ENCODE measurements around the gene MOAP1. TPM values are rescaled to one million over a fixed set of nuclear protein-coding genes. Genes with fewer than 3 reads are reported as not detected.

MOAP1 gene
- total and polyA plus RNA-seq, 2 experiments from 2014 or later, result 8.6 to 21.6 TPM

GRCh38 chr14:93186956-93187355 is 2.3 kb upstream of the MOAP1 start:
- peaks cover 7% of the 10 kb centered on the region for H3K27me3 Mint-ChIP-seq (ENCODE audit: insufficient read depth, low read depth, poor library complexity)
- H3K36me3 ChIP-seq (ENCODE audit: insufficient read depth), result peaks cover 19% of the 10 kb centered on the region; the same call in 1 of the 2 replicates
- H3K4me3 Mint-ChIP-seq, result no peak overlapping the region
- no peak overlapping the region for H3K27ac ChIP-seq (ENCODE audit: low read depth)
- no peaks in the 10 kb centered on the region for H3K9me2 ChIP-seq (ENCODE audit: insufficient read depth)
- H3K4me1 Mint-ChIP-seq, result peaks cover 16% of the 10 kb centered on the region; the same call in 2 of the 3 replicates
- H3K79me2 ChIP-seq (replicated peaks; ENCODE audit: insufficient read depth), result peaks cover 38% of the 10 kb centered on the region
- no peak overlapping the region for H3K4me2 ChIP-seq
- H3K36me3 Mint-ChIP-seq (ENCODE audit: low read depth), result peaks cover 19% of the 10 kb centered on the region
- DNase-seq (ENCODE audit: low spot score) (no peak), ATAC-seq (no peak)
- H3K4me1 ChIP-seq (ENCODE audit: insufficient read depth), result peaks cover 6% of the 10 kb centered on the region; the same call in 1 of the 2 replicates
- H3K27me3 ChIP-seq (ENCODE audit: insufficient read depth), result no peaks in the 10 kb centered on the region
- 0 out of 2 replicates have a peak, but pooled peaks cover 12% of the 10 kb centered on the region for H4K20me1 ChIP-seq (replicated peaks; ENCODE audit: insufficient read depth)
- H3F3A ChIP-seq (replicated peaks; ENCODE audit: low read depth), result peaks cover 18% of the 10 kb centered on the region
- no peak overlapping the region for H2AFZ ChIP-seq
- no peak overlapping the region for H3K4me3 ChIP-seq
- TF ChIP-seq ZNF331 (CRISPR knock-in tag; IDR thresholded peaks at IDR 0.05; ENCODE audit: low read depth) (no peak), JUNB (IDR thresholded peaks at IDR 0.05; ENCODE audit: unreplicated experiment) (no peak), POLR2AphosphoS5 (IDR thresholded peaks at IDR 0.05; ENCODE audit: low read depth) (no peak), EZH2phosphoT487 (IDR thresholded peaks at IDR 0.05; ENCODE audit: unreplicated experiment) (no peak), STAT1 (IDR thresholded peaks at IDR 0.05; ENCODE audit: unreplicated experiment) (no peak)
- no peak overlapping the region for H3K27ac Mint-ChIP-seq
- H3K9me3 Mint-ChIP-seq, result no peaks in the 10 kb centered on the region

- Mint-ChIP-seq H3K9me3 (no peaks in the 10 kb centered on the region), H3K4me1 (peaks cover 16% of the 10 kb centered on the region; the same call in 2 of the 3 replicates), H3K36me3 (ENCODE audit: low read depth) (peaks cover 21% of the 10 kb centered on the region), H3K4me3 (peak overlapping the region; percentile 99), H3K27me3 (ENCODE audit: insufficient read depth, low read depth, poor library complexity) (peaks cover 7% of the 10 kb centered on the region), H3K27ac (no peak overlapping the region)
- Histone ChIP-seq H3K27me3 (ENCODE audit: insufficient read depth) (no peaks in the 10 kb centered on the region), H3K36me3 (ENCODE audit: insufficient read depth) (peaks cover 19% of the 10 kb centered on the region), H3K4me3 (no peak overlapping the region), H3K9me2 (ENCODE audit: insufficient read depth) (no peaks in the 10 kb centered on the region), H4K20me1 (replicated peaks; ENCODE audit: insufficient read depth) (0 out of 2 replicates have a peak, but pooled peaks cover 12% of the 10 kb centered on the region), H3K27ac (ENCODE audit: low read depth) (no peak overlapping the region), H3K4me1 (ENCODE audit: insufficient read depth) (peaks cover 6% of the 10 kb centered on the region; the same call in 1 of the 2 replicates), H3F3A (replicated peaks; ENCODE audit: low read depth) (peaks cover 18% of the 10 kb centered on the region), H3K79me2 (replicated peaks; ENCODE audit: insufficient read depth) (peaks cover 38% of the 10 kb centered on the region), H2AFZ (no peak overlapping the region), H3K4me2 (no peak overlapping the region)
- TF ChIP-seq EZH2 (IDR thresholded peaks at IDR 0.05; ENCODE audit: low read depth, unreplicated experiment) (no peak), ZNF331 (CRISPR knock-in tag; IDR thresholded peaks at IDR 0.05; ENCODE audit: low read depth) (no peak), CREB1 (CRISPR knock-in tag; IDR thresholded peaks at IDR 0.05; ENCODE audit: low read depth) (no peak), CTCF (conservative IDR thresholded peaks at IDR 0.05; ENCODE audit: low read depth in 2 of 2) (no peak), EZH2phosphoT487 (IDR thresholded peaks at IDR 0.05; ENCODE audit: unreplicated experiment) (no peak), JUNB (IDR thresholded peaks at IDR 0.05; ENCODE audit: unreplicated experiment) (no peak)
- TF ChIP-seq, protein P1, sequence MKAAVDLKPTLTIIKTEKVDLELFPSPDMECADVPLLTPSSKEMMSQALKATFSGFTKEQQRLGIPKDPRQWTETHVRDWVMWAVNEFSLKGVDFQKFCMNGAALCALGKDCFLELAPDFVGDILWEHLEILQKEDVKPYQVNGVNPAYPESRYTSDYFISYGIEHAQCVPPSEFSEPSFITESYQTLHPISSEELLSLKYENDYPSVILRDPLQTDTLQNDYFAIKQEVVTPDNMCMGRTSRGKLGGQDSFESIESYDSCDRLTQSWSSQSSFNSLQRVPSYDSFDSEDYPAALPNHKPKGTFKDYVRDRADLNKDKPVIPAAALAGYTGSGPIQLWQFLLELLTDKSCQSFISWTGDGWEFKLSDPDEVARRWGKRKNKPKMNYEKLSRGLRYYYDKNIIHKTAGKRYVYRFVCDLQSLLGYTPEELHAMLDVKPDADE (IDR thresholded peaks at IDR 0.05), result no peak
- ATAC-seq (no peak), DNase-seq (ENCODE audit: low spot score) (no peak)
Measured at GRCh38 chr14:93186466-93186865, 1.8 kb upstream of the MOAP1 start.

All from GM23338 (cell line).